ENCODE results near the gene HSD11B2. TPM values are rescaled to one million over a fixed set of nuclear protein-coding genes. Genes with fewer than 3 reads are reported as not detected.

Gene HSD11B2
- total RNA-seq, 3 donors from 2014 or later (not counting 1 experiment from before 2014, with no cell fraction given): not detected

- Histone ChIP-seq H3K4me3 (ENCODE audit: low read length) (no peak overlapping the region), H3K36me3 (ENCODE audit: control insufficient read depth, insufficient read depth, low read length) (no peaks in the 10 kb centered on the region), H3K4me1 (ENCODE audit: control insufficient read depth, insufficient read depth, low read length) (no peaks in the 10 kb centered on the region), H3K27me3 (ENCODE audit: control insufficient read depth, insufficient read depth, low read length) (no peaks in the 10 kb centered on the region), H3K9me3 (ENCODE audit: control insufficient read depth, insufficient read depth, low read length) (no peaks in the 10 kb centered on the region), H3K27ac (ENCODE audit: low read length) (no peak overlapping the region)
- ATAC-seq: no peak
- H3K9me3 Mint-ChIP-seq: no peaks in the 10 kb centered on the region
- no peak for DNase-seq
- TF ChIP-seq, protein P1, sequence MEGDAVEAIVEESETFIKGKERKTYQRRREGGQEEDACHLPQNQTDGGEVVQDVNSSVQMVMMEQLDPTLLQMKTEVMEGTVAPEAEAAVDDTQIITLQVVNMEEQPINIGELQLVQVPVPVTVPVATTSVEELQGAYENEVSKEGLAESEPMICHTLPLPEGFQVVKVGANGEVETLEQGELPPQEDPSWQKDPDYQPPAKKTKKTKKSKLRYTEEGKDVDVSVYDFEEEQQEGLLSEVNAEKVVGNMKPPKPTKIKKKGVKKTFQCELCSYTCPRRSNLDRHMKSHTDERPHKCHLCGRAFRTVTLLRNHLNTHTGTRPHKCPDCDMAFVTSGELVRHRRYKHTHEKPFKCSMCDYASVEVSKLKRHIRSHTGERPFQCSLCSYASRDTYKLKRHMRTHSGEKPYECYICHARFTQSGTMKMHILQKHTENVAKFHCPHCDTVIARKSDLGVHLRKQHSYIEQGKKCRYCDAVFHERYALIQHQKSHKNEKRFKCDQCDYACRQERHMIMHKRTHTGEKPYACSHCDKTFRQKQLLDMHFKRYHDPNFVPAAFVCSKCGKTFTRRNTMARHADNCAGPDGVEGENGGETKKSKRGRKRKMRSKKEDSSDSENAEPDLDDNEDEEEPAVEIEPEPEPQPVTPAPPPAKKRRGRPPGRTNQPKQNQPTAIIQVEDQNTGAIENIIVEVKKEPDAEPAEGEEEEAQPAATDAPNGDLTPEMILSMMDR (IDR thresholded peaks at IDR 0.05): no peak
- intact Hi-C loops (cut with micrococcal nuclease): no loop called here
- peaks cover 0 to 2% of the 10 kb centered on the region in 2 donors for H3K27me3 Mint-ChIP-seq (ENCODE audit: low read depth in 2 of 2)
- H3K4me3 Mint-ChIP-seq: no peak overlapping the region
- 94% methylated on average over 7 of the region's 7 CpGs for WGBS (ENCODE audit: insufficient coverage)
- H3K36me3 Mint-ChIP-seq: no peaks in the 10 kb centered on the region
- no peak overlapping the region for H3K27ac Mint-ChIP-seq
- H3K4me1 Mint-ChIP-seq: peaks cover 0 to 4% of the 10 kb centered on the region in 2 donors
Observed at GRCh38 chr16:67407176-67407787, 23.6 kb upstream of the HSD11B2 start.

DNA sequence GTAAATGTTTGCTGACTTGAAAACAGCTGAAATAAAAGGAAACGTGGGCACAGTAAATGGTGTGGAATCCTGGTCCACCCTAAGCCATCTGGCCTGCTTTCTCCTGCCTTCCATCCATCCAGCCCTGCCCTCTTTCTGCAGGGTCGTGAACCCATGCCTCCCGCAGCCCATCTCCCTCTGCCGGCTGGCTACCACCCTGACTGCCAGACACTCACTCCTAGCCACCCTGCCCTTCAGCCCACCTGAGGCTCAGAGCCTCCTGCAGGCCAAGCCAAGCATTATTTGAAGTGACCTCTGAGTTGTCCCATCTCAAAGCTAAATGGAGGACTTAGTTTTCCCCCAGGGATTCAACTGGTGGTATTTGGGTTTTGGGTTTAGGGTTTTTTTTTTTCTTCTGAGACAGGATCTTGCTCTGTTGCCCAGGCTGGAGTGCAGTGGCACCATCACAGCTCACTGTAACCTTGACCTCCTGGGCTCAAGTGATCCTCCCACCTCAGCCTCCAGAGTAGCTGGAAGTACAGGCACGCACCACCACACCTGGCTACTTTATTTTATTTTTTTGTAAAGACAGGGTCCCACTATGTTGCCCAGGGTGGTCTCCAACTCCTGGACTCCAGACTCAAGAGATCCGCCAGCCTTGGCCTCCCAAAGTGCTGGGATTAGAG is 23.0 kb upstream of the HSD11B2 start:
- Mint-ChIP-seq H3K27me3 (ENCODE audit: low read depth in 2 of 2) (peaks cover 0 to 2% of the 10 kb centered on the region in 2 donors), H3K4me3 (no peak overlapping the region), H3K27ac (no peak overlapping the region), H3K9me3 (no peaks in the 10 kb centered on the region), H3K4me1 (peaks cover 0 to 4% of the 10 kb centered on the region in 2 donors), H3K36me3 (no peaks in the 10 kb centered on the region)
- 91% methylated on average over 6 of the region's 6 CpGs for WGBS (ENCODE audit: insufficient coverage)
- DNase-seq (no peak), ATAC-seq (no peak)
- Histone ChIP-seq H3K9me3 (ENCODE audit: control insufficient read depth, insufficient read depth, low read length) (no peaks in the 10 kb centered on the region), H3K36me3 (ENCODE audit: control insufficient read depth, insufficient read depth, low read length) (no peaks in the 10 kb centered on the region), H3K27me3 (ENCODE audit: control insufficient read depth, insufficient read depth, low read length) (no peaks in the 10 kb centered on the region), H3K4me1 (ENCODE audit: control insufficient read depth, insufficient read depth, low read length) (no peaks in the 10 kb centered on the region), H3K4me3 (ENCODE audit: low read length) (no peak overlapping the region), H3K27ac (ENCODE audit: low read length) (no peak overlapping the region)
- intact Hi-C loops (cut with micrococcal nuclease): no loop called here
- TF ChIP-seq, protein P1 (IDR thresholded peaks at IDR 0.05): no peak

DNA sequence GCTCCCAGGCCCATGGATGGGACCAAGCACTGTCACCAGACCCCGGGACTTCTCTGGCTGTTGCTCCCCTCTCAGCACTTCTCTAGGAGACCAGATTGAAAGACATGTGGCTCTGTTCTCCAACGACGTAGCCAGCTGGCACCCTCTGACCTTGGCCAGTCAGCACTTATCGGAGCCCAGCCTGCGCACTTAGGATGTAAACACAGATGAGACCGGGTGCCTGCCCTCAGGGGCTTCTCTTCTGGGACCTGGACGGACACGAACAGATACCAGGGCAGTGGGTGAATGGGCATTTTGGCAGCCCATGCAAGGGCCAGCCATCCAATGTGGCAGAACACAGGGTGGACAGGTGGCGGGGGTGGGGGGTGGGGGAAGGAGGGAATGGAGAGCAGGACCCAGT is 21.3 kb upstream of the HSD11B2 start:
- no peak for ATAC-seq
- H3K9me3 Mint-ChIP-seq: no peaks in the 10 kb centered on the region
- H3K27ac Mint-ChIP-seq: no peak overlapping the region
- Histone ChIP-seq H3K36me3 (ENCODE audit: control insufficient read depth, insufficient read depth, low read length) (no peaks in the 10 kb centered on the region), H3K4me3 (ENCODE audit: low read length) (no peak overlapping the region), H3K27me3 (ENCODE audit: control insufficient read depth, insufficient read depth, low read length) (no peaks in the 10 kb centered on the region), H3K27ac (ENCODE audit: low read length) (no peak overlapping the region), H3K9me3 (ENCODE audit: control insufficient read depth, insufficient read depth, low read length) (no peaks in the 10 kb centered on the region), H3K4me1 (ENCODE audit: control insufficient read depth, insufficient read depth, low read length) (no peaks in the 10 kb centered on the region)
- TF ChIP-seq, protein P1 (IDR thresholded peaks at IDR 0.05): no peak
- no peak overlapping the region for H3K4me3 Mint-ChIP-seq
- H3K4me1 Mint-ChIP-seq: no peaks in the 10 kb centered on the region
- no peaks in the 10 kb centered on the region for H3K36me3 Mint-ChIP-seq
- WGBS (ENCODE audit: insufficient coverage): 90% methylated on average over 9 of the region's 9 CpGs
- intact Hi-C loops (cut with micrococcal nuclease): no loop called here
- DNase-seq: no peak
- H3K27me3 Mint-ChIP-seq (ENCODE audit: low read depth in 2 of 2): peaks cover 0 to 5% of the 10 kb centered on the region in 2 donors

All from natural killer cell (primary cell).